HepG2 (cell line): ENCODE measurements around the gene MAMLD1. TPM values are rescaled to one million over a fixed set of nuclear protein-coding genes. Genes with fewer than 3 reads are reported as not detected.

Source experiments
- ATAC-seq: fragments of 200-7000 bp; cut with Tn5 transposase; 3 replicates; pipeline ENCODE4 v1.9.1; 2020; ENCODE audit warnings: mild to moderate bottlenecking, moderate library complexity
- BruUV-seq: library from RNA; stranded (reverse); fragments of 400-500 nt; replicated peaks from 2 replicates; lab custom pipeline; 2021; lab: Mats Ljungman, UMichigan
- CTCF ChIA-PET: fragments of 300-600 bp; formaldehyde crosslinking; extraction: SDS; loops from one replicate; lab custom pipeline; 2021; ENCODE audit warnings: low total read pairs, inconsistent platforms, low intra/inter-chr PET ratio; lab: Yijun Ruan, JAX
- POLR2A ChIA-PET: fragments of 350-600 bp; sonication (Branson Sonifier 250); formaldehyde crosslinking; loops from one replicate; lab custom pipeline; 2020; ENCODE audit warnings: antibody characterized with exemption, inconsistent platforms; lab: Yijun Ruan, JAX
- DNase-seq: peaks from one replicate; pipeline ENCODE4 v3.0.0-alpha.2; 2015; ENCODE audit warnings: low spot score
- FAIRE-seq: peaks from 3 replicates; lab custom pipeline; 2011; peaks lifted over from hg19 to GRCh38; lab: Jason Lieb, UNC
- H2AFZ ChIP-seq: one replicate; pipeline ENCODE4 v1.6.1; 2011; ENCODE audit warnings: low read length, inconsistent platforms
- H3K27ac ChIP-seq: fragments of 300-600 bp; 3 replicates; pipeline ENCODE4 v1.8.0; 2011; ENCODE audit warnings: mixed run types, mild to moderate bottlenecking, mixed read lengths, low read length, inconsistent platforms; ENCODE audit not compliant: insufficient read depth; ENCODE audit errors: extremely low read length
- H3K27me3 ChIP-seq, 2 experiments: fragments of 200-600 bp in 1 of 2; 2 replicates in 1 of 2; 3 replicates in 1 of 2; pipeline versions ENCODE4 v1.6.0 to v1.8.0; 2011; ENCODE audit warnings: low read length in 2 of 2, mild to moderate bottlenecking in 2 of 2, moderate library complexity in 2 of 2, inconsistent platforms in 1 of 2; ENCODE audit not compliant: insufficient read depth in 2 of 2, control insufficient read depth in 1 of 2
- H3K36me3 ChIP-seq, 2 experiments: fragments of 200-600 bp in 1 of 2; replicated peaks in 1 of 2; 2 replicates in 1 of 2; 3 replicates in 1 of 2; pipeline versions ENCODE4 v1.5.1 to v1.8.0; 2011; ENCODE audit warnings: low read length in 2 of 2, inconsistent platforms in 1 of 2; ENCODE audit not compliant: insufficient read depth in 2 of 2, control insufficient read depth in 1 of 2
- H3K4me1 ChIP-seq: 2 replicates; pipeline ENCODE4 v1.5.1; 2012; ENCODE audit warnings: low read length, inconsistent platforms; ENCODE audit not compliant: insufficient read depth
- H3K4me2 ChIP-seq: 2 replicates; pipeline ENCODE4 v1.6.0; 2011; ENCODE audit warnings: low read depth, low read length, inconsistent platforms
- H3K4me3 ChIP-seq, 3 experiments: fragments of 200-600 bp in 1 of 3; sonication (generic), shearing (Covaris generic) in 1 of 3; replicated peaks in 1 of 3; 2 replicates each; pipeline ENCODE4 v1.5.1; 2011 to 2016; ENCODE audit warnings: low read length in 3 of 3, inconsistent platforms in 2 of 3, low read depth in 2 of 3, mild to moderate bottlenecking in 2 of 3, control low read depth in 1 of 3, mixed read lengths in 1 of 3; ENCODE audit not compliant: insufficient read depth in 1 of 3
- H3K79me2 ChIP-seq: one replicate; pipeline ENCODE4 v1.6.1; 2011; ENCODE audit warnings: low read length, inconsistent platforms; ENCODE audit not compliant: insufficient read depth
- H3K9ac ChIP-seq: 2 replicates; pipeline ENCODE4 v1.6.0; 2011; ENCODE audit warnings: mild to moderate bottlenecking, low read depth, low read length, inconsistent platforms; ENCODE audit not compliant: insufficient read depth
- H3K9me3 ChIP-seq: 2 replicates; pipeline ENCODE4 v1.5.1; 2012; ENCODE audit warnings: mild to moderate bottlenecking, low read length
- H4K20me1 ChIP-seq: 2 replicates; pipeline ENCODE4 v1.6.0; 2011; ENCODE audit warnings: inconsistent platforms, mild to moderate bottlenecking, low read length, moderate library complexity; ENCODE audit not compliant: insufficient read depth
- AHR ChIP-seq: IDR thresholded peaks from 2 replicates; pipeline ENCODE4 v1.6.1; 2018; ENCODE audit warnings: missing genetic modification reagents, missing compliant biosample characterization
- BCL3 ChIP-seq: sonication (generic); formaldehyde crosslinking; IDR thresholded peaks from 2 replicates; pipeline ENCODE4 v1.5.1; 2020; ENCODE audit warnings: mild to moderate bottlenecking, missing genetic modification reagents, moderate library complexity
- ELF1 ChIP-seq: sonication (generic); formaldehyde crosslinking; IDR thresholded peaks from 2 replicates; pipeline ENCODE4 v1.4.0; 2020; ENCODE audit warnings: missing genetic modification reagents
- FOXC1 ChIP-seq: sonication (generic); formaldehyde crosslinking; IDR thresholded peaks from 2 replicates; pipeline ENCODE4 v1.8.0; 2022; ENCODE audit warnings: mild to moderate bottlenecking, missing genetic modification reagents, borderline replicate concordance
- FOXJ3 ChIP-seq: sonication (generic); formaldehyde crosslinking; IDR thresholded peaks from 2 replicates; pipeline ENCODE4 v1.4.0; 2020; ENCODE audit warnings: missing genetic modification reagents, mild to moderate bottlenecking, borderline replicate concordance
- HOXA7 ChIP-seq: sonication (generic); formaldehyde crosslinking; IDR thresholded peaks from 2 replicates; pipeline ENCODE4 v1.8.1; 2022; ENCODE audit warnings: mild to moderate bottlenecking, missing genetic modification reagents, moderate library complexity
- KAT2B ChIP-seq: fragments of 150-350 bp; IDR thresholded peaks from 2 replicates; pipeline ENCODE4 v1.6.1; 2014; ENCODE audit warnings: low read depth, low read length, borderline replicate concordance
- STAT6 ChIP-seq: sonication (generic); formaldehyde crosslinking; IDR thresholded peaks from 2 replicates; pipeline ENCODE4 v1.4.0; 2020; ENCODE audit warnings: missing genetic modification reagents, mild to moderate bottlenecking, borderline replicate concordance
- ZBTB46 ChIP-seq: sonication (generic); formaldehyde crosslinking; IDR thresholded peaks from 2 replicates; pipeline ENCODE4 v1.4.0; 2020; ENCODE audit warnings: mild to moderate bottlenecking, missing genetic modification reagents, borderline replicate concordance
- ZFP36L1 ChIP-seq: sonication (generic); formaldehyde crosslinking; IDR thresholded peaks from 2 replicates; pipeline ENCODE4 v1.8.0; 2022; ENCODE audit warnings: mild to moderate bottlenecking, missing genetic modification reagents, moderate library complexity
- ZNF234 ChIP-seq: sonication (generic); formaldehyde crosslinking; conservative IDR thresholded peaks from 2 replicates; pipeline ENCODE4 v1.5.1; 2020; ENCODE audit warnings: mild to moderate bottlenecking, missing genetic modification reagents
- ZNF3 ChIP-seq: IDR thresholded peaks from 2 replicates; pipeline ENCODE4 v1.7.0; 2017; ENCODE audit warnings: inconsistent platforms
- ZNF512B ChIP-seq: sonication (generic); formaldehyde crosslinking; IDR thresholded peaks from 2 replicates; pipeline ENCODE4 v1.5.1; 2020; ENCODE audit warnings: missing genetic modification reagents, mild to moderate bottlenecking, borderline replicate concordance
- ZNF775 ChIP-seq: sonication (generic); formaldehyde crosslinking; IDR thresholded peaks from 2 replicates; pipeline ENCODE4 v1.4.0; 2020; ENCODE audit warnings: missing genetic modification reagents, mild to moderate bottlenecking, moderate library complexity, borderline replicate concordance
- ZNF781 ChIP-seq: sonication (generic); formaldehyde crosslinking; IDR thresholded peaks from 2 replicates; pipeline ENCODE4 v1.5.1; 2020; ENCODE audit warnings: borderline replicate concordance, mild to moderate bottlenecking, missing genetic modification reagents; ENCODE audit errors: not compliant biosample characterization
- ZSCAN22 ChIP-seq: sonication (generic); formaldehyde crosslinking; IDR thresholded peaks from 2 replicates; pipeline ENCODE4 v1.4.0; 2020; ENCODE audit warnings: mild to moderate bottlenecking, missing genetic modification reagents
- WGBS: methylation state at CpG from one replicate; pipeline ENCODE4 v1.1.6; 2017; ENCODE audit warnings: low lambda C conversion rate; 5-methylcytosine and 5-hydroxymethylcytosine counted together
- in situ Hi-C: cut with HindIII; loops from 2 replicates; pipeline ENCODE4 v1.10.0; 2017; ENCODE audit warnings: low pct_unique_long_range_greater_than_20kb; ENCODE audit not compliant: extremely low pct_ligation_motif_present
- intact Hi-C: fragments of 100-400 bp; cut with micrococcal nuclease; formaldehyde crosslinking; loops from one replicate; pipeline ENCODE4 v1.10.0; 2022; ENCODE audit not compliant: unreplicated experiment
- polyA plus RNA-seq, 8 experiments: library from polyadenylated mRNA; depleted of rRNA in 3 of 8; stranded (reverse) in 7 of 8; unstranded in 1 of 8; fragments of >200 nt; fragmentation: Illumina TruSeq in 4 of 8; extraction: Trizol in 4 of 8; gene quantifications; 2 replicates each; pipeline versions ENCODE4 v1.2.1 to v1.2.3, GENCODE V29; 2011 to 2016; ENCODE audit warnings: low read depth in 4 of 8, missing spikeins in 1 of 8, mixed read lengths in 1 of 8; ENCODE audit not compliant: insufficient read depth in 1 of 8
- total RNA-seq, 5 experiments: library from RNA; depleted of rRNA; stranded (reverse); fragments of >200 nt; fragmentation: Illumina TruSeq; extraction: Trizol; gene quantifications; 2 replicates each; pipeline ENCODE4 v1.2.3, GENCODE V29; 2016; ENCODE audit warnings: low read depth in 1 of 5

The MAMLD1 gene
- total and polyA plus RNA-seq, 2 of the 13 experiments (the other 11 are each of a cell fraction or from before 2014, with no cell fraction given) = not detected

GRCh38 chrX:150316564-150316963 is 46.6 kb upstream of the MAMLD1 start:
- POLR2A ChIA-PET = no interaction called here
- no peak for DNase-seq
- H3K27me3 ChIP-seq = no peaks in the 10 kb centered on the region
- no TSS peak for BruUV-seq
- no peaks in the 10 kb centered on the region for H3K79me2 ChIP-seq
- in situ Hi-C loops (no loop called here), intact Hi-C loops (no loop called here)
- H3K9ac ChIP-seq = no peak overlapping the region
- H4K20me1 ChIP-seq = no peaks in the 10 kb centered on the region
- H3K36me3 ChIP-seq = no peaks in the 10 kb centered on the region
- no peak overlapping the region for H3K27ac ChIP-seq
- no peak for FAIRE-seq
- WGBS = 0% methylated on average over 2 of the region's 3 CpGs
- no peak overlapping the region for H3K4me3 ChIP-seq
- H3K4me1 ChIP-seq = no peaks in the 10 kb centered on the region
- H3K9me3 ChIP-seq = no peaks in the 10 kb centered on the region
- no peak overlapping the region for H3K4me2 ChIP-seq
- H2AFZ ChIP-seq = no peak overlapping the region
- ATAC-seq = no peak
- CTCF ChIA-PET = no interaction called here
- TF ChIP-seq ZNF781 (CRISPR knock-in tag) (no peak), BCL3 (CRISPR knock-in tag) (no peak), ZNF512B (CRISPR knock-in tag) (no peak), HOXA7 (no peak), FOXC1 (CRISPR knock-in tag) (no peak), ZSCAN22 (CRISPR knock-in tag) (no peak), AHR (CRISPR knock-in tag) (no peak), ZNF234 (CRISPR knock-in tag) (no peak), ELF1 (CRISPR knock-in tag) (no peak), ZNF775 (no peak), ZBTB46 (no peak), ZFP36L1 (CRISPR knock-in tag) (no peak), STAT6 (CRISPR knock-in tag) (no peak), FOXJ3 (CRISPR knock-in tag) (no peak), KAT2B (no peak), ZNF3 (CRISPR knock-in tag) (no peak)
